DMS53 treated with DMSO at 0.1 percent for 48 hours (cell line): ENCODE results near the gene C1orf94.

ENCODE experiments used
- DNase-seq: peaks from one replicate; lab custom pipeline; 2025; ENCODE audit not compliant: unreplicated experiment; lab: John Stamatoyannopoulos, UW

The C1orf94 gene

DNA sequence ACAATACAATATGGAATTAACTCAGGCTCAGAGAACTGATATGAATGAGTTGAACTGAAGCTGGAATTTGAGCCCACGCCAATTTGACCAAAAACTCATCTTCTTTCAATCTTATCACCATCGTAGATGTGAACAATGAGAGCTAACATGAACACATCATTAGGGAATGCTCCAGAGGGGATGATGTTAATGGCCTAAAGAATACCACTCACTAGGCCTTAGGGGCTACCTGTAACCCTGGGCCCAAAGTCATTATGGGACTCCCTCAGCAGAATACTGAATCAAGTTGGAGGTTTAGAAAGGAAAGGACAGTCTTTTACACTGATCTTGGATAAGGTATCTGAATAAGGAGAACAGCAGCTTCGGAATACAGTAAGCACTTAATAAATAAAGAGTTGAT is 73.6 kb downstream of the C1orf94 start:
- no peak for DNase-seq

DNA sequence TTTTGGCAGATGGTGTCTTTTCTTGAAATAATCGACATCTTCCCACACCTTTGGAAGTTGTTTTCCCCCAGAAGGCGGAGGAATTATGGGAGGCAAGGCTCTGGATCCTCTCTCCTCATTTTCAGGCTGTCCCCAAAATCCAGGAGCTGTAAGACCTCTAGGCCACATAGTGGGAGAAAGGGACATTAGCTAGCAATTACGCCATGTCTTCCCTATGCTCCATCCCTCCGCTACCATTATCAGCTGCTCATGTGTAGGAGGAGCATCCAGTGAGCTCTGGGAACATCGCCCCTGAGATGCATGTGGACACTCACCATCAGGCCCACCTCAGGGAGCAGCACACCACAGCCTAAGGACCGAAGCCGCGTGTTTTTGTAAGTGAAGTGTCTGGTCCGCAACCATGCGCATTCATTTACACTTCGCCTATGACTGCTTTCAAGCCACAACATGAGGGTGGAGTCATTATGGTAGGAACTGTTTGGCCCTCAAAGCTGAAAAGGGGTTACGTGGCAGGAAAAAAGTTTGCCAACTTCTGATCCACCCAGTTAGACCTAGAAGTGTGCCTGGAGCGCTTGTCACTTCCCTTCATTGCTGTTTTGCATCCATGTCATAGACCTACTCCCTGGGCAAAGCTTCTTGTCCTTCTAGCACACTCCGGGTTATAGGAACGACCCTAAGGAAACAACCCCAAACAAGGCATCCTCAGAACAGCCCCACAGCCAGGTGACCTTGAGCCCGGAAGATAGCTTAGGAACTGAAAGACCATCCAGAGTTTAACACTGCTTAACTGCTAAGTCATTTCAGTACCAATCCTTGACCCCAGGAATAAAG is 85.5 kb downstream of the C1orf94 start:
- no peak for DNase-seq

GRCh38 chr1:34262921-34263320 is 86.2 kb downstream of the C1orf94 start:
- DNase-seq = no peak

DNA sequence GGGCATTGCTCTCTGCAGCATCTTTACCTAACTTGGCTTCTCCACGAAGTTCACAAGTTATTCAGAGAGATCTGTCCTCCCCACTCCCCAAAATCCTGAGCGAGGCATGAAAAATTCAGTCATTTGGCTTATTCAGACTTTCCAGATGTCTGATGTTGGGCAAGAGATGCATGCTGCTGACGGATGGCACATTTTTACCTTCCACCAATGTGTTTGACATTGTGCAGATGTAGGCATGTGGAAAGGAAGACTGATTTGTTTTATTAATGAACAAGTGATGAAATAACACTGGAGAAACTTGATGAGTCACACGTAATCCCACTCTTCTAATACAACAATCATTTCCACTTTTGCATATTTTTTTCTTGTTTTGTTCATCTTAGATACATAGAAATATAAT is 86.7 kb downstream of the C1orf94 start:
- no peak for DNase-seq

- no peak for DNase-seq
Measured at GRCh38 chr1:34265396-34265795, 88.7 kb downstream of the C1orf94 start.

DNA sequence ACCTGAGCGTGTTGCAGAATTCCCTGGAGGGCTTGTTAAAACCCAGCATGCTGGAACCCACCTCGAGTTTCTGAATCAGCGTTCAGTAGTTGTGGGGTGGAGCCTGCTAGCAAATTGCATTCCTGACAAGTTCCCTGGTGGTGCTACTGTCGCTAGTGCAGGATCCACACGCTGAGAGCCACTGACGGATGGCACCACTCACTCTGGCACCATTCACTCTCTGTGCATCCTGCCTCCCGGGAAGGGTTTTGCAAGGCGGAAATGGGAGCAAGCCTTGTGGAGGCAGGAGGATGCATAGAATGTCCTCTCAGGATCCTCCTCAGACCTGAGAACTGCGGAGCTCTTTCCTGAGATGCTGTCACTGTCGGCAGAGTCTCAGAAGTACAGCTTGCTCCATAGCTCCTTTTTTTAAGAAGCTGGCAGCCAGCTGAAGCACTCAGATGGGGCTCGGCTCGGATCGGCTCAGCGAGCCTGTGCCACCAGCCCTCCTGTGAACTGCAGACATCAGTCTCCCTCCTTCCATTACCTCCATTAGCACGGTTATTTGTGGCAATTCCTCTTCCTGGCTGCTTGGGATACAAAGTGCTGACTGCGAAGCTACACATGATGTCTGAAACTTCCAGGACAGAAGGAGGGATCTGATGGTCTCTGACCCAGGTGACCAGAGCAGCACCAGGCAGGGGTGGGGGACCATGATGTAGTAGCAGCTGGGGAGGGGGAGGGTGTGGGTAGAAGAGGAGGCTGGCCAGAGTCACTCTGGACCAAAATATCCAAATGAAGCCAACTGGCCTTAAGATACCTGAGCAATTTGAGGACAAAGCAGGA is 89.6 kb downstream of the C1orf94 start:
- DNase-seq = no peak

DNA sequence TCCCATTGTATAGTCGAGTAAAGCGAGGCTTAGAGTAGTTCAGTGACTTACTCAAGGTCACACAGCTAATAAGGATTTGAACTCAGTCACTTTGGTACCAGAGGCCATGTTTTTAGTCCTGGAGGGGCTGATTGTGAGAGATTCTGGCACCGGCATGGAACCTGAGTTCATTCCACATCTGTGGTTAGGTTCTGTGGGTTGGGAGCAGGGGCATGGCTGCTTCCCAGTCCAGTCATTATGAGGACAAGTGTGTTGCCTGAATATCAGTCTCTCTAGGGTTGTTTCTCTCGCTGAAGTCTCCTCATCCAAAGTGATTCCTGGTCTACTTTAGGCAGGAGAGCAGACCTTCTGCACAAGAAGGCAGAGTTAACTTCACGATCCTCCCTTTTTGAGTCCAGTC is 90.6 kb downstream of the C1orf94 start:
- no peak for DNase-seq

GRCh38 chr1:34268311-34268954 is 91.7 kb downstream of the C1orf94 start:
- DNase-seq = no peak
